Activated CD8-positive, alpha-beta memory T cell treated with anti-CD3 and anti-CD28 coated beads for 4 hours (primary cell): ENCODE data around the gene MZB1.
"Not testable (repeated sequence)": the region's sequence is repeated elsewhere in the genome, so short reads cannot be mapped to it uniquely, and the experiment has no call there.

ENCODE experiments used
- DNase-seq, 2 donors: peaks; one replicate each; pipeline ENCODE4 v3.0.0-alpha.2; 2020; ENCODE audit warnings: low read depth in 2 of 2

Gene MZB1

GRCh38 chr5:139391570-139392323 lies 2.0 kb upstream of the MZB1 start:
- no peak for DNase-seq

- DNase-seq: no peak
Observed at GRCh38 chr5:139390639-139391569, 1.2 kb upstream of the MZB1 start.

GRCh38 chr5:139388198-139388821 lies 1.4 kb downstream of the MZB1 start:
- no peak for DNase-seq

GRCh38 chr5:139387611-139388197 lies 2.0 kb downstream of the MZB1 start:
- DNase-seq: no peak

- DNase-seq: not testable (repeated sequence)
Observed at GRCh38 chr5:139386956-139387355, 2.8 kb downstream of the MZB1 start.

- no peak for DNase-seq
Observed at GRCh38 chr5:139386050-139386438, 3.7 kb downstream of the MZB1 start.

- no peak for DNase-seq
Observed at GRCh38 chr5:139385061-139386049, 4.4 kb downstream of the MZB1 start.

GRCh38 chr5:139384591-139385051 lies 5.1 kb downstream of the MZB1 start:
- no peak for DNase-seq

- no peak for DNase-seq
Observed at GRCh38 chr5:139383993-139384590, 5.6 kb downstream of the MZB1 start.

GRCh38 chr5:139383275-139383992 lies 6.3 kb downstream of the MZB1 start, which contains the start of gene SLC23A1:
SLC23A1 (minus strand) TSS chr5:139383297; CDS start chr5:139383253, 44 bp downstream.
- no peak for DNase-seq

GRCh38 chr5:139382807-139383206 lies 6.9 kb downstream of the MZB1 start:
- no peak for DNase-seq

GRCh38 chr5:139381837-139382761 lies 7.6 kb downstream of the MZB1 start:
- DNase-seq: no peak

GRCh38 chr5:139379626-139380449 lies 9.9 kb downstream of the MZB1 start:
- no peak for DNase-seq

GRCh38 chr5:139378941-139379361 lies 10.8 kb downstream of the MZB1 start:
- no peak for DNase-seq

- DNase-seq: no peak
Observed at GRCh38 chr5:139378101-139378825, 11.4 kb downstream of the MZB1 start.

- DNase-seq: no peak
Observed at GRCh38 chr5:139377226-139377625, 12.5 kb downstream of the MZB1 start.

GRCh38 chr5:139376364-139376763 lies 13.3 kb downstream of the MZB1 start:
- DNase-seq: no peak
